ENCODE data around the gene MPHOSPH10. TPM values are rescaled to one million over a fixed set of nuclear protein-coding genes. Genes with fewer than 3 reads are reported as not detected.

MPHOSPH10 gene
- total and polyA plus RNA-seq, 10 of the 15 experiments (the other 5 are each of a cell fraction or from before 2014, with no cell fraction given), result 23.8 to 56.8 (median 41.3) TPM

DNA sequence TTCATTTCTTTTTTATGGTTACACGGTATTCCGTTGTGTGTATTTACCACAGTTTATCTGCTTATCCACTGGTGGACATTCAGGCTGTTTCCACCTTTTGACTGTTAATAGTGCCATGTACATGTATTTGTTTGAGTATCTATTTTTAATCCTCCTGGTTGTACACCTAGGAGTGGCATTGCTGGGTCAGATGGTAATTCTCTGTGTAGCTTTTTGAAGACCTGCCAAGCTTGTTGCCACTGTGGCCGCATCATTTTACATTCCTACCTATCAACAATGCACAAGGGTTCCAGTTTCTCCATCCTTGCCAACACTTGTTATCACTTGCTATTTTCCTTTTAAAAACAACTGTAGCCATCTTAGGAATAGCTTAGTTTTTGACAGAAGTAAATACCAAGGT lies 13.3 kb downstream of the MPHOSPH10 start:
- CTCF ChIA-PET, result interaction anchor here (1.1 to 2.3 kb wide), 4 partner anchors 11 to 73 kb away, joined by 3 to 11 read pairs (median 7); partner anchors contain the start of gene MPHOSPH10
- POLR2A ChIA-PET, result interaction anchor here (1.4 kb wide), 1 partner anchor 14 kb away, joined by 3 read pairs; no protein-coding TSS in a partner anchor
- Histone ChIP-seq H3K36me3 (ENCODE audit: control insufficient read depth in 2 of 2, insufficient read depth in 2 of 2, low read length in 1 of 2) (peaks cover 17 to 44% of the 10 kb centered on the region in 2 experiments), H4K20me1 (ENCODE audit: control insufficient read depth, insufficient read depth) (no peaks in the 10 kb centered on the region), H2AFZ (ENCODE audit: control insufficient read depth, low read depth, low read length) (no peak overlapping the region), H3K4me3 (no peak overlapping the region), H3K9me3 (replicated peaks; ENCODE audit: control insufficient read depth, insufficient read depth, low read length) (no peaks in the 10 kb centered on the region), H3K9ac (ENCODE audit: control insufficient read depth, insufficient read depth, low read length) (no peak overlapping the region), H3K4me2 (ENCODE audit: control insufficient read depth, insufficient read depth) (no peak overlapping the region), H3K4me1 (ENCODE audit: control insufficient read depth, insufficient read depth, low read length) (no peaks in the 10 kb centered on the region), H3K27me3 (replicated peaks in 1 of 2; ENCODE audit: control insufficient read depth in 2 of 2, insufficient read depth in 2 of 2, low read length in 1 of 2) (no peaks in the 10 kb centered on the region), H3K27ac (ENCODE audit: control insufficient read depth, insufficient read depth) (no peak overlapping the region), H3K79me2 (ENCODE audit: control insufficient read depth, insufficient read depth, low read length) (no peaks in the 10 kb centered on the region)
- SMC1A ChIA-PET (ENCODE audit: uncharacterized antibody, unreplicated experiment), result interaction anchor here (1.2 to 2.0 kb wide), 2 partner anchors 11 to 43 kb away, joined by 6 to 10 read pairs; no protein-coding TSS in a partner anchor
- RAD21 ChIA-PET (ENCODE audit: unreplicated experiment), result interaction anchor here (0.8 kb wide), 1 partner anchor 142 kb away, joined by 3 read pairs; no protein-coding TSS in a partner anchor
- no TSS peak for BruUV-seq (replicated peaks)
- FAIRE-seq (no peak), ATAC-seq (no peak), DNase-seq (ENCODE audit: low read depth, low spot score) (no peak)
- 98% methylated on average over 3 of the region's 3 CpGs for WGBS (ENCODE audit: insufficient coverage, insufficient replicate concordance, low lambda C conversion rate, missing lambda C conversion rate)
- in situ Hi-C loops (cut with MboI), result no loop called here
- intact Hi-C loops (cut with micrococcal nuclease; ENCODE audit: unreplicated experiment), result no loop called here
- TF ChIP-seq POLR2AphosphoS2 (IDR thresholded peaks at IDR 0.05; ENCODE audit: low read depth, low read length), result no peak
- TF ChIP-seq, protein P1, sequence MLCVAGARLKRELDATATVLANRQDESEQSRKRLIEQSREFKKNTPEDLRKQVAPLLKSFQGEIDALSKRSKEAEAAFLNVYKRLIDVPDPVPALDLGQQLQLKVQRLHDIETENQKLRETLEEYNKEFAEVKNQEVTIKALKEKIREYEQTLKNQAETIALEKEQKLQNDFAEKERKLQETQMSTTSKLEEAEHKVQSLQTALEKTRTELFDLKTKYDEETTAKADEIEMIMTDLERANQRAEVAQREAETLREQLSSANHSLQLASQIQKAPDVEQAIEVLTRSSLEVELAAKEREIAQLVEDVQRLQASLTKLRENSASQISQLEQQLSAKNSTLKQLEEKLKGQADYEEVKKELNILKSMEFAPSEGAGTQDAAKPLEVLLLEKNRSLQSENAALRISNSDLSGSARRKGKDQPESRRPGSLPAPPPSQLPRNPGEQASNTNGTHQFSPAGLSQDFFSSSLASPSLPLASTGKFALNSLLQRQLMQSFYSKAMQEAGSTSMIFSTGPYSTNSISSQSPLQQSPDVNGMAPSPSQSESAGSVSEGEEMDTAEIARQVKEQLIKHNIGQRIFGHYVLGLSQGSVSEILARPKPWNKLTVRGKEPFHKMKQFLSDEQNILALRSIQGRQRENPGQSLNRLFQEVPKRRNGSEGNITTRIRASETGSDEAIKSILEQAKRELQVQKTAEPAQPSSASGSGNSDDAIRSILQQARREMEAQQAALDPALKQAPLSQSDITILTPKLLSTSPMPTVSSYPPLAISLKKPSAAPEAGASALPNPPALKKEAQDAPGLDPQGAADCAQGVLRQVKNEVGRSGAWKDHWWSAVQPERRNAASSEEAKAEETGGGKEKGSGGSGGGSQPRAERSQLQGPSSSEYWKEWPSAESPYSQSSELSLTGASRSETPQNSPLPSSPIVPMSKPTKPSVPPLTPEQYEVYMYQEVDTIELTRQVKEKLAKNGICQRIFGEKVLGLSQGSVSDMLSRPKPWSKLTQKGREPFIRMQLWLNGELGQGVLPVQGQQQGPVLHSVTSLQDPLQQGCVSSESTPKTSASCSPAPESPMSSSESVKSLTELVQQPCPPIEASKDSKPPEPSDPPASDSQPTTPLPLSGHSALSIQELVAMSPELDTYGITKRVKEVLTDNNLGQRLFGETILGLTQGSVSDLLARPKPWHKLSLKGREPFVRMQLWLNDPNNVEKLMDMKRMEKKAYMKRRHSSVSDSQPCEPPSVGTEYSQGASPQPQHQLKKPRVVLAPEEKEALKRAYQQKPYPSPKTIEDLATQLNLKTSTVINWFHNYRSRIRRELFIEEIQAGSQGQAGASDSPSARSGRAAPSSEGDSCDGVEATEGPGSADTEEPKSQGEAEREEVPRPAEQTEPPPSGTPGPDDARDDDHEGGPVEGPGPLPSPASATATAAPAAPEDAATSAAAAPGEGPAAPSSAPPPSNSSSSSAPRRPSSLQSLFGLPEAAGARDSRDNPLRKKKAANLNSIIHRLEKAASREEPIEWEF (IDR thresholded peaks at IDR 0.05; ENCODE audit: insufficient replicate concordance, low read depth, low read length), result no peak
- no peak for TF ChIP-seq EP300 (IDR thresholded peaks at IDR 0.05; ENCODE audit: borderline replicate concordance in 1 of 2, control insufficient read depth in 1 of 2, low read depth in 2 of 2, low read length in 2 of 2)
- no peak for TF ChIP-seq TCF3 (IDR thresholded peaks at IDR 0.05; ENCODE audit: borderline replicate concordance, insufficient read depth, low read depth, low read length)
- no peak for TF ChIP-seq HDAC2 (IDR thresholded peaks at IDR 0.05)
- no peak for TF ChIP-seq JUNB (IDR thresholded peaks at IDR 0.05)
- TF ChIP-seq SREBF2 (IDR thresholded peaks at IDR 0.05; ENCODE audit: low read length), result no peak
- no peak for TF ChIP-seq SREBF1 (IDR thresholded peaks at IDR 0.05; ENCODE audit: low read length)
- TF ChIP-seq, protein P2, sequence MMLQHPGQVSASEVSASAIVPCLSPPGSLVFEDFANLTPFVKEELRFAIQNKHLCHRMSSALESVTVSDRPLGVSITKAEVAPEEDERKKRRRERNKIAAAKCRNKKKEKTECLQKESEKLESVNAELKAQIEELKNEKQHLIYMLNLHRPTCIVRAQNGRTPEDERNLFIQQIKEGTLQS (IDR thresholded peaks at IDR 0.05; ENCODE audit: borderline replicate concordance, extremely low read depth, low read depth, low read length), result no peak
- TF ChIP-seq, protein P3, sequence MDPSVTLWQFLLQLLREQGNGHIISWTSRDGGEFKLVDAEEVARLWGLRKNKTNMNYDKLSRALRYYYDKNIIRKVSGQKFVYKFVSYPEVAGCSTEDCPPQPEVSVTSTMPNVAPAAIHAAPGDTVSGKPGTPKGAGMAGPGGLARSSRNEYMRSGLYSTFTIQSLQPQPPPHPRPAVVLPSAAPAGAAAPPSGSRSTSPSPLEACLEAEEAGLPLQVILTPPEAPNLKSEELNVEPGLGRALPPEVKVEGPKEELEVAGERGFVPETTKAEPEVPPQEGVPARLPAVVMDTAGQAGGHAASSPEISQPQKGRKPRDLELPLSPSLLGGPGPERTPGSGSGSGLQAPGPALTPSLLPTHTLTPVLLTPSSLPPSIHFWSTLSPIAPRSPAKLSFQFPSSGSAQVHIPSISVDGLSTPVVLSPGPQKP (IDR thresholded peaks at IDR 0.05; ENCODE audit: low read depth, low read length), result no peak
- TF ChIP-seq POLR2A (IDR thresholded peaks at IDR 0.05; ENCODE audit: low read depth, low read length), result no peak
- TF ChIP-seq MYC (IDR thresholded peaks at IDR 0.05; ENCODE audit: insufficient read depth, insufficient read length, insufficient replicate concordance, low read length, severe bottlenecking), result no peak
- no peak for TF ChIP-seq CHD2 (IDR thresholded peaks at IDR 0.05; ENCODE audit: borderline replicate concordance, low read depth, low read length)
- no peak for TF ChIP-seq NRF1 (conservative IDR thresholded peaks at IDR 0.05; ENCODE audit: low read depth, low read length)
- no peak for TF ChIP-seq BCL11A (IDR thresholded peaks at IDR 0.05; ENCODE audit: low read depth, low read length)
- TF ChIP-seq MTA3 (IDR thresholded peaks at IDR 0.05; ENCODE audit: borderline replicate concordance, low read length), result no peak
- TF ChIP-seq NR2C1 (IDR thresholded peaks at IDR 0.05), result no peak
- no peak for TF ChIP-seq FOXM1 (IDR thresholded peaks at IDR 0.05; ENCODE audit: low read depth, low read length)
- TF ChIP-seq CHD4 (IDR thresholded peaks at IDR 0.05), result no peak
